H9 (cell line): Measurements from ENCODE around the gene FBN2. TPM values are rescaled to one million over a fixed set of nuclear protein-coding genes. Genes with fewer than 3 reads are reported as not detected.

Experiments
- DNase-seq: peaks from one replicate; pipeline ENCODE4 v3.0.0-alpha.2; 2017
- H2AFZ ChIP-seq: one replicate; pipeline ENCODE4 v1.6.1; 2013; ENCODE audit warnings: mild to moderate bottlenecking, low read length, control low read depth, moderate library complexity
- H2AK5ac ChIP-seq: 2 replicates; pipeline ENCODE4 v1.6.1; 2013; ENCODE audit warnings: low read length, control low read depth, mixed read lengths; ENCODE audit not compliant: insufficient read length
- H2BK120ac ChIP-seq: one replicate; pipeline ENCODE4 v1.6.1; 2013; ENCODE audit warnings: low read depth, mild to moderate bottlenecking, low read length, control low read depth, inconsistent platforms; ENCODE audit not compliant: poor library complexity, severe bottlenecking
- H2BK12ac ChIP-seq: 2 replicates; pipeline ENCODE4 v1.6.1; 2013; ENCODE audit warnings: low read length, control low read depth, mixed read lengths, low read depth; ENCODE audit not compliant: insufficient read length
- H2BK15ac ChIP-seq: 2 replicates; pipeline ENCODE4 v1.6.1; 2013; ENCODE audit warnings: low read depth, low read length, control low read depth
- H2BK20ac ChIP-seq: one replicate; pipeline ENCODE4 v1.6.1; 2013; ENCODE audit warnings: low read depth, mild to moderate bottlenecking, low read length, control low read depth, inconsistent platforms; ENCODE audit not compliant: poor library complexity, severe bottlenecking
- H2BK5ac ChIP-seq: 2 replicates; pipeline ENCODE4 v1.6.1; 2013; ENCODE audit warnings: low read length, control low read depth, mixed read lengths; ENCODE audit not compliant: insufficient read length
- H3K14ac ChIP-seq: 2 replicates; pipeline ENCODE4 v1.6.1; 2013; ENCODE audit warnings: low read length, control low read depth; ENCODE audit not compliant: insufficient read depth
- H3K18ac ChIP-seq: 2 replicates; pipeline ENCODE4 v1.6.1; 2013; ENCODE audit warnings: low read depth, mild to moderate bottlenecking, mixed read lengths, low read length, control low read depth; ENCODE audit not compliant: insufficient read length
- H3K23ac ChIP-seq: 2 replicates; pipeline ENCODE4 v1.6.1; 2013; ENCODE audit warnings: low read length, control low read depth, mixed read lengths, low read depth; ENCODE audit not compliant: insufficient read length
- H3K23me2 ChIP-seq: 2 replicates; pipeline ENCODE4 v1.6.1; 2013; ENCODE audit warnings: low read depth, mild to moderate bottlenecking, mixed read lengths, low read length, control low read depth; ENCODE audit not compliant: insufficient read length, poor library complexity, severe bottlenecking
- H3K27ac ChIP-seq: 2 replicates; pipeline ENCODE4 v1.5.1; 2013; ENCODE audit warnings: low read length, control low read depth, mixed read lengths, low read depth; ENCODE audit not compliant: insufficient read length
- H3K27me3 ChIP-seq: 2 replicates; pipeline ENCODE4 v1.6.1; 2013; ENCODE audit warnings: low read length, control low read depth, inconsistent platforms; ENCODE audit not compliant: insufficient read depth
- H3K4ac ChIP-seq: 2 replicates; pipeline ENCODE4 v1.6.1; 2013; ENCODE audit warnings: low read depth, mild to moderate bottlenecking, control low read depth, inconsistent platforms, low read length, moderate library complexity
- H3K4me1 ChIP-seq: 2 replicates; pipeline ENCODE4 v1.6.1; 2013; ENCODE audit warnings: low read length, control low read depth, inconsistent platforms; ENCODE audit not compliant: insufficient read depth
- H3K4me2 ChIP-seq: 2 replicates; pipeline ENCODE4 v1.6.1; 2013; ENCODE audit warnings: low read length, control low read depth, mixed read lengths; ENCODE audit not compliant: insufficient read length, insufficient read depth
- H3K56ac ChIP-seq: 2 replicates; pipeline ENCODE4 v1.6.1; 2013; ENCODE audit warnings: low read depth, mild to moderate bottlenecking, mixed read lengths, low read length, control low read depth; ENCODE audit not compliant: insufficient read length
- H3K79me1 ChIP-seq: 2 replicates; pipeline ENCODE4 v1.6.1; 2013; ENCODE audit warnings: low read depth, mild to moderate bottlenecking, moderate library complexity, low read length, control low read depth, inconsistent platforms; ENCODE audit not compliant: insufficient read depth, poor library complexity, severe bottlenecking
- H3K79me2 ChIP-seq: 2 replicates; pipeline ENCODE4 v1.6.1; 2013; ENCODE audit warnings: low read length, control low read depth, inconsistent platforms; ENCODE audit not compliant: insufficient read depth
- H3K9ac ChIP-seq: 2 replicates; pipeline ENCODE4 v1.6.1; 2013; ENCODE audit warnings: low read length, control low read depth, mixed read lengths; ENCODE audit not compliant: insufficient read length; ENCODE audit errors: extremely low read depth
- H3K9me3 ChIP-seq: one replicate; pipeline ENCODE4 v1.6.1; 2013; ENCODE audit warnings: low read depth, low read length, inconsistent platforms; ENCODE audit not compliant: control insufficient read depth
- H3T11ph ChIP-seq: one replicate; pipeline ENCODE4 v1.6.1; 2013; ENCODE audit warnings: mild to moderate bottlenecking, low read length, control low read depth, inconsistent platforms
- H4K20me1 ChIP-seq: one replicate; pipeline ENCODE4 v1.6.1; 2013; ENCODE audit not compliant: control insufficient read depth, insufficient read length, insufficient read depth
- H4K5ac ChIP-seq: 2 replicates; pipeline ENCODE4 v1.6.1; 2013; ENCODE audit warnings: low read depth, mild to moderate bottlenecking, mixed read lengths, low read length, control low read depth; ENCODE audit not compliant: insufficient read length
- H4K8ac ChIP-seq: replicated peaks from 2 replicates; pipeline ENCODE4 v1.6.1; 2013; ENCODE audit warnings: low read length, control low read depth, mixed read lengths, low read depth; ENCODE audit not compliant: insufficient read length
- H4K91ac ChIP-seq: 2 replicates; pipeline ENCODE4 v1.6.1; 2013; ENCODE audit warnings: low read depth, mild to moderate bottlenecking, moderate library complexity, mixed read lengths, low read length, control low read depth; ENCODE audit not compliant: insufficient read length
- H3K27ac Mint-ChIP-seq, 3 experiments: 2 replicates in 2 of 3; 3 replicates in 1 of 3; pipeline ENCODE4 v1.8.0; 2020 to 2021; ENCODE audit warnings: mixed read lengths in 3 of 3, mild to moderate bottlenecking in 1 of 3, moderate library complexity in 1 of 3
- H3K27me3 Mint-ChIP-seq: 2 replicates; pipeline ENCODE4 v1.8.0; 2021; ENCODE audit warnings: low read depth, mild to moderate bottlenecking, moderate library complexity, mixed read lengths
- H3K36me3 Mint-ChIP-seq, 3 experiments: 2 replicates in 2 of 3; 3 replicates in 1 of 3; pipeline ENCODE4 v1.8.0; 2020 to 2021; ENCODE audit warnings: low read depth in 3 of 3, mixed read lengths in 3 of 3; ENCODE audit not compliant: insufficient read depth in 1 of 3
- H3K4me1 Mint-ChIP-seq, 2 experiments: 2 replicates each; pipeline ENCODE4 v1.8.0; 2020; ENCODE audit warnings: mixed read lengths in 2 of 2
- H3K4me3 Mint-ChIP-seq, 2 experiments: 2 replicates in 1 of 2; 3 replicates in 1 of 2; pipeline ENCODE4 v1.8.0; 2020 to 2021; ENCODE audit warnings: mild to moderate bottlenecking in 2 of 2, mixed read lengths in 2 of 2, moderate library complexity in 1 of 2
- H3K9me3 Mint-ChIP-seq, 2 experiments: 2 replicates in 1 of 2; 3 replicates in 1 of 2; pipeline ENCODE4 v1.8.0; 2020; ENCODE audit warnings: mild to moderate bottlenecking in 2 of 2, mixed read lengths in 2 of 2, moderate library complexity in 1 of 2
- WGBS: extraction: QIAGEN DNeasy Blood & Tissue Kit; methylation state at CpG from one replicate; pipeline ENCODE4 v1.1.7; 2013; ENCODE audit warnings: missing lambda C conversion rate, low lambda C conversion rate, mixed read lengths; ENCODE audit not compliant: insufficient read length; ENCODE audit errors: extremely low coverage; 5-methylcytosine and 5-hydroxymethylcytosine counted together
- total RNA-seq: library from RNA; stranded (reverse); gene quantifications from 2 replicates; pipeline ENCODE4 v1.2.1, GENCODE V29; 2021
- TF ChIP-seq, protein P1 (sequence below): fragments of 200-600 bp; sonication (generic); conservative IDR thresholded peaks from 3 replicates; pipeline ENCODE4 v1.8.0; 2021; ENCODE audit warnings: antibody characterized with exemption, mild to moderate bottlenecking

Gene FBN2
- total RNA-seq, 1 experiment from 2014 or later = 8.3 TPM

GRCh38 chr5:128252196-128252595, 285.8 kb downstream of the FBN2 start:
- Histone ChIP-seq H3K9ac (no peak overlapping the region), H3K18ac (no peak overlapping the region), H2BK20ac (no peak overlapping the region), H3K27ac (no peak overlapping the region), H3K27me3 (no peaks in the 10 kb centered on the region), H2AK5ac (no peak overlapping the region), H2BK5ac (no peak overlapping the region), H3K9me3 (no peaks in the 10 kb centered on the region), H3K4ac (no peak overlapping the region), H3K79me2 (no peaks in the 10 kb centered on the region), H3K4me2 (no peak overlapping the region), H3K23me2 (no peaks in the 10 kb centered on the region), H3K4me1 (no peaks in the 10 kb centered on the region), H2BK15ac (no peak overlapping the region), H2AFZ (no peak overlapping the region), H4K20me1 (no peaks in the 10 kb centered on the region), H2BK12ac (no peak overlapping the region), H4K91ac (no peak overlapping the region), H3K79me1 (no peaks in the 10 kb centered on the region), H3K14ac (no peak overlapping the region), H3K23ac (no peak overlapping the region), H2BK120ac (no peak overlapping the region), H3T11ph (no peak overlapping the region), H4K8ac (no peak overlapping the region), H4K5ac (no peak overlapping the region), H3K56ac (no peak overlapping the region)
- TF ChIP-seq, protein P1, sequence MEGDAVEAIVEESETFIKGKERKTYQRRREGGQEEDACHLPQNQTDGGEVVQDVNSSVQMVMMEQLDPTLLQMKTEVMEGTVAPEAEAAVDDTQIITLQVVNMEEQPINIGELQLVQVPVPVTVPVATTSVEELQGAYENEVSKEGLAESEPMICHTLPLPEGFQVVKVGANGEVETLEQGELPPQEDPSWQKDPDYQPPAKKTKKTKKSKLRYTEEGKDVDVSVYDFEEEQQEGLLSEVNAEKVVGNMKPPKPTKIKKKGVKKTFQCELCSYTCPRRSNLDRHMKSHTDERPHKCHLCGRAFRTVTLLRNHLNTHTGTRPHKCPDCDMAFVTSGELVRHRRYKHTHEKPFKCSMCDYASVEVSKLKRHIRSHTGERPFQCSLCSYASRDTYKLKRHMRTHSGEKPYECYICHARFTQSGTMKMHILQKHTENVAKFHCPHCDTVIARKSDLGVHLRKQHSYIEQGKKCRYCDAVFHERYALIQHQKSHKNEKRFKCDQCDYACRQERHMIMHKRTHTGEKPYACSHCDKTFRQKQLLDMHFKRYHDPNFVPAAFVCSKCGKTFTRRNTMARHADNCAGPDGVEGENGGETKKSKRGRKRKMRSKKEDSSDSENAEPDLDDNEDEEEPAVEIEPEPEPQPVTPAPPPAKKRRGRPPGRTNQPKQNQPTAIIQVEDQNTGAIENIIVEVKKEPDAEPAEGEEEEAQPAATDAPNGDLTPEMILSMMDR = no peak
- WGBS = no CpG with 5 or more reads among the region's 1 CpG
- Mint-ChIP-seq H3K36me3 (no peaks in the 10 kb centered on the region; a peak in 1 of 7 replicates), H3K4me1 (no peaks in the 10 kb centered on the region), H3K9me3 (no peaks in the 10 kb centered on the region; a peak in 1 of 5 replicates), H3K27ac (no peak overlapping the region), H3K27me3 (no peaks in the 10 kb centered on the region), H3K4me3 (no peak overlapping the region)
- DNase-seq = no peak
